ENCODE results near the gene DBH.

Gene DBH

DNA sequence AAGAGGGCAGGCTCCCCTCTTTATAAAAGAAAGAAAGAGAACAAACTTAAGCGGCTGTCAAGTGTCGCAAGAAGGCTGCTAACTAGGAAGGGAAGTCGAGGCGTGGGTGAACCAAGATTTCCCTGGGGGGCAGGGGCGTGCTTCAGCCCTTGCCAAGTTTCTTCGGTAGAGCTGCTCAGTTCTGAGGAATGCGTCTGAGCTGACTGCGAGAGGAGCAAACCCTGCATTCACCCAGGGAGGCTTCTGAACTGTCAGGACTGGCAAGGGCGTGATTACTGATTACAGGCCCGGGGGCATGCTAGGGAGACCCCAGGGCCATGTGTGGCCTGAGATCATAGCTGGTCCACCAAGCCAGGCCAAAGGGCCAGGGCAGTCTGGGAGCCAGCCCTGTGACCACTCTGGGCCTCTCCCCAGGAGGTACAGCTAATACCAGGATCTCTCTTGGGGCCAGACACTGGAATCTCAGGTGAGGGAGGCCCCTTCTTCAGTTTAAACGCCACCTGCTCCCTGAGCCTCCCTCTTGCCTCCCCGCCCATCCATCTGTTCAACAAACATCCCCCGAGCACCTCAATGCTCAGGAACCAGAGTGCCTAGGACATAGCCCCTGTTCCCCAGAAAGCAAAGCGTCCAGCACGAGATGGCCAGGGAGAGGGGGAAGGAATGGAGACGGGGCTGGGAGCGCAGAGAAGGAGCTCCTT lies 71.1 kb downstream of the DBH start:
- no peak overlapping the region for H3K27ac ChIP-seq
- TF ChIP-seq ZFX (IDR thresholded peaks at IDR 0.05; ENCODE audit: borderline replicate concordance) = no peak
- TF ChIP-seq, protein P1, sequence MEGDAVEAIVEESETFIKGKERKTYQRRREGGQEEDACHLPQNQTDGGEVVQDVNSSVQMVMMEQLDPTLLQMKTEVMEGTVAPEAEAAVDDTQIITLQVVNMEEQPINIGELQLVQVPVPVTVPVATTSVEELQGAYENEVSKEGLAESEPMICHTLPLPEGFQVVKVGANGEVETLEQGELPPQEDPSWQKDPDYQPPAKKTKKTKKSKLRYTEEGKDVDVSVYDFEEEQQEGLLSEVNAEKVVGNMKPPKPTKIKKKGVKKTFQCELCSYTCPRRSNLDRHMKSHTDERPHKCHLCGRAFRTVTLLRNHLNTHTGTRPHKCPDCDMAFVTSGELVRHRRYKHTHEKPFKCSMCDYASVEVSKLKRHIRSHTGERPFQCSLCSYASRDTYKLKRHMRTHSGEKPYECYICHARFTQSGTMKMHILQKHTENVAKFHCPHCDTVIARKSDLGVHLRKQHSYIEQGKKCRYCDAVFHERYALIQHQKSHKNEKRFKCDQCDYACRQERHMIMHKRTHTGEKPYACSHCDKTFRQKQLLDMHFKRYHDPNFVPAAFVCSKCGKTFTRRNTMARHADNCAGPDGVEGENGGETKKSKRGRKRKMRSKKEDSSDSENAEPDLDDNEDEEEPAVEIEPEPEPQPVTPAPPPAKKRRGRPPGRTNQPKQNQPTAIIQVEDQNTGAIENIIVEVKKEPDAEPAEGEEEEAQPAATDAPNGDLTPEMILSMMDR (IDR thresholded peaks at IDR 0.05) = no peak

DNA sequence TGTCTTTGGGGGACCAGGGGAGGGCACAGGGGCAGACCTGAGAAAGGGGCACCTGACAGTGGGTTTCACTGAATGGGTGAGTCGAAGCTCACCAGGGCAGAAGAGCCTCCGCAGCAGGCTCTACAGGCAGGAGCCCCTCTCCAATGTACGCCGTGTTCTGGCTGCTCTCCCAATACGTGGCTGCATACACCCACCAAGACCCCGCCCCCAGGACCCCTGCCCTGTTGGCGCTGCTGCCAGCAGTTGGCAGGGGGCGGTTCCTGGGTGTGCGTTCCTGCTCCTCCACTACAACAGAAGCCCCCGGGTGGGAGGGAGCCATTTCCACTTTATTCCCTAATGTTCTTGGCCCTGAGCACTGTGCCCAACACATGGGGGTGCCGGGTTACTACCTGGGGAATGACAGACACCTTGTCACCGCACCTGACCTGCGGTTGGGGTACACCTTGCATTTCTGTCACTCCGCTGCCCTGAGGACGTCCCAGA lies 71.6 kb downstream of the DBH start:
- TF ChIP-seq, protein P1 (IDR thresholded peaks at IDR 0.05) = no peak
- TF ChIP-seq ZFX (IDR thresholded peaks at IDR 0.05; ENCODE audit: borderline replicate concordance) = no peak

DNA sequence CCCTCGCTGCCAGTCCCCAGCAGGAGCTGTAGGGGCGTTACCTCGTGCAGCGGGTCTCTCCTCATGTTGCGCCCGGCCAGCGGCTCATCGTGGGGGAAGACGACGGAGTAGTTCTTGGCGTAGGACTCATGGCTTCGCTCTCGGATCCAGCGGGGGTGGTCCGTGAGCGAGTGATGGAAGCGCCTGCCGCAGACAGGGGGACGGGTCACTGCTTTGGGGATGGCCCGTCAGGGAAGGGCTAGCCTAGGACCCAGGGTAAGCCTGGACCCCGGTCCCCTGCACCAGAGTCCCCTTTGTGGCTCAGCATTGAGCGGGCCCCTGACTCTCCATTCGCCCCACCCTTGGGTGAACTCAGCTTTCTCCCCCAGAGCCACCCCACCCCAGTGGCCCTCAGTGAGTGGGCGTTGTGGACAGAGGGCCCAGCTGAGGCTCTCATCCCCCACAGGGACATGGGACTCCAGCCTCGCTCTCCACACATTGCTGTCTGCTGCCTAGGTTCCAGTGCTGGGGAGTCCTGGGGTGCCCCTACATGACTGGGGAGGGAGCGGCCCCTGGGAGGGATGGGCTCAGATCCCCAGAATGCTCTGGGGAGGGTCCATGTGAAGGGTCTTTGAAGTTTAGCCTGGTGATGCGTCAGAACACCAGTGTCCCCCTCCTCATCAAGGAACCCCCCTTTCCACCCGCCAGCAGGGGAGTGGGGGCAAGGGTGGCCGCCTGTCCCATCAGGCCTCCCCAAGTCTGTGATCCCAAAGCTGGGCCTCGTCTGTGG lies 72.3 kb downstream of the DBH start:
- no peak for TF ChIP-seq ZFX (IDR thresholded peaks at IDR 0.05; ENCODE audit: borderline replicate concordance)
- TF ChIP-seq, protein P1 (IDR thresholded peaks at IDR 0.05) = no peak
- no peak overlapping the region for H3K27ac ChIP-seq

More for the DNA sequence above, 71.6 kb downstream of the DBH start:
- H3K27ac ChIP-seq = no peak overlapping the region
